Epithelial cell of proximal tubule (primary cell): Measurements from ENCODE around the gene PPFIA4. TPM values are rescaled to one million over a fixed set of nuclear protein-coding genes. Genes with fewer than 3 reads are reported as not detected.

Source experiments
- DNase-seq: peaks from one replicate; pipeline ENCODE4 v3.0.0-alpha.2; 2011; ENCODE audit warnings: low read depth
- H3K4me3 ChIP-seq: 2 replicates; pipeline ENCODE4 v1.5.1; 2011; ENCODE audit warnings: low read depth, mild to moderate bottlenecking, low read length
- total RNA-seq: library from RNA; depleted of rRNA; stranded (reverse); fragments of >200 nt; gene quantifications from 2 replicates; pipeline ENCODE4 v1.2.3, GENCODE V29; 2015
- TF ChIP-seq, protein P1 (sequence below): conservative IDR thresholded peaks from 2 replicates; pipeline ENCODE4 v1.5.1; 2012; ENCODE audit warnings: low read depth, mild to moderate bottlenecking, low read length

The PPFIA4 gene
- total RNA-seq, 1 donor from 2014 or later, result 11.6 TPM

DNA sequence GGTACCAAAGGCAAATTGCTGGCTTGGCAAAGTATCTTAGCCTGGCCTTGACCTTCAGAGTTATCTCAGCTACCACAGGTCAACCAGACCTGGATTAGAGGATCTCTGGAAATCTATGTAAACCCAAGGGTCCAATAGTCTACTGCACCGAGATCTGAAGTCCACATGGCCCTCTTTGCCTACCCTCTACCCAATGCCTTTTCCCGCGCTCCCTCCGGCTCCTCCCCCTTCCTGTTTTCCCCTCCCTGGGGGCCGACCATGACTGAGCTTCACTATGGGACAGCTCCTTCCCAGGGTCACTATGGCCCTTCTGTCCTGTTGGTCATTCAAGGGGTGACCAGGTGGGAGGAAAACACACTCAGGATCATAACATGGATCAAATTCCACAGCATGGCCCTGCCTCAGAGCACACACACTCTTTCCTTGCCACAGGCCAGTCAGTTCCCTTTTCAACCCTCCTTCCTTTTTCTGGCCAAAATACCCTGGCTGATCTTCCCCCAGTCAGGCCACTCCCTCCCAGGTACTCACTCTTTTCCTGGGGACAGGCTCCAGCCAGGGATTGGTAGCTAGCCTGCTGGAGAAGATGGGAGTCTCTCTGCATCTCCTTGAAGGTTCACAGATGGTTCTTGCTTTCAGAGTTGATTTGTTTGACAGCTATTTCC is 38.2 kb upstream of the PPFIA4 start:
- TF ChIP-seq, protein P1, sequence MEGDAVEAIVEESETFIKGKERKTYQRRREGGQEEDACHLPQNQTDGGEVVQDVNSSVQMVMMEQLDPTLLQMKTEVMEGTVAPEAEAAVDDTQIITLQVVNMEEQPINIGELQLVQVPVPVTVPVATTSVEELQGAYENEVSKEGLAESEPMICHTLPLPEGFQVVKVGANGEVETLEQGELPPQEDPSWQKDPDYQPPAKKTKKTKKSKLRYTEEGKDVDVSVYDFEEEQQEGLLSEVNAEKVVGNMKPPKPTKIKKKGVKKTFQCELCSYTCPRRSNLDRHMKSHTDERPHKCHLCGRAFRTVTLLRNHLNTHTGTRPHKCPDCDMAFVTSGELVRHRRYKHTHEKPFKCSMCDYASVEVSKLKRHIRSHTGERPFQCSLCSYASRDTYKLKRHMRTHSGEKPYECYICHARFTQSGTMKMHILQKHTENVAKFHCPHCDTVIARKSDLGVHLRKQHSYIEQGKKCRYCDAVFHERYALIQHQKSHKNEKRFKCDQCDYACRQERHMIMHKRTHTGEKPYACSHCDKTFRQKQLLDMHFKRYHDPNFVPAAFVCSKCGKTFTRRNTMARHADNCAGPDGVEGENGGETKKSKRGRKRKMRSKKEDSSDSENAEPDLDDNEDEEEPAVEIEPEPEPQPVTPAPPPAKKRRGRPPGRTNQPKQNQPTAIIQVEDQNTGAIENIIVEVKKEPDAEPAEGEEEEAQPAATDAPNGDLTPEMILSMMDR, result no peak

DNA sequence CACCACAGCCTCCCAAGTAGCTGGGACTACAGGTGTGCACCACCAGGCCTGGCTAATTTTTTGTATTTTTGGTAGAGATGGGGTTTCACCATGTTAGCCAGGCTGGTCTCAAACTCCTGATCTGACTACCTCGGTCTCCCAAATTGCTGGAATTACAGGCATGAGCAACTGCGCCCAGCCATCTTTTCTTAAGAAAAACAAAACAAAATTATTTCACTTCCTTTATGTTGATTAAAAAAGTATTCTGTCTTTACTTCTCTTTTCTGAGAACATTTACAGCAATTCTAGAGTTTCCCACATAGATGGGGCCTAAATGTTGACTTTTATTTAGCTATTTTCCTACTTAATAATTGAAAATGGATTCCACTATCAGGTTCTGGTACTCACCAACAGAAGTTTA is 36.4 kb upstream of the PPFIA4 start:
- H3K4me3 ChIP-seq, result no peak overlapping the region
- no peak for DNase-seq
- TF ChIP-seq, protein P1, result no peak

More for the DNA sequence above, 38.2 kb upstream of the PPFIA4 start:
- H3K4me3 ChIP-seq, result no peak overlapping the region
- DNase-seq, result no peak

DNA sequence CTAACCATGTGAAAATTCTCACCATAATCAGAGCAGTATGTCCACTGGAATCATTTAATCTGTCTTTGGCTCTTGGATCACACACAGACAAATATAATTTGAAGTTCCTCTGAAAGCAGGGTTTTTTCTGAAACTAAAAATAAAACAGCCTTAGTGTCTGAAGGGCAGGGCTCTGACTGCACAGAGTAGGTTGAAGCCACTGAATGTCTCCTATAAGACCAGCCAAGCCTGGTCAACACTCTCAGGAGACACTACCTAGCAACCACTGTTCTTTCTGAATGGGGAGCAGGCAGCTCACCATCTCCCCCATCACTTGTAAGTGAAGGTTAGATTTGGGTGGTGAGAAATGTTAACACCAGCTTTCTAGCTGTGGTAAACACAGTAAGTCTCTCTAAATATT is 35.2 kb upstream of the PPFIA4 start:
- no peak overlapping the region for H3K4me3 ChIP-seq
- DNase-seq, result no peak
- TF ChIP-seq, protein P1, result no peak

DNA sequence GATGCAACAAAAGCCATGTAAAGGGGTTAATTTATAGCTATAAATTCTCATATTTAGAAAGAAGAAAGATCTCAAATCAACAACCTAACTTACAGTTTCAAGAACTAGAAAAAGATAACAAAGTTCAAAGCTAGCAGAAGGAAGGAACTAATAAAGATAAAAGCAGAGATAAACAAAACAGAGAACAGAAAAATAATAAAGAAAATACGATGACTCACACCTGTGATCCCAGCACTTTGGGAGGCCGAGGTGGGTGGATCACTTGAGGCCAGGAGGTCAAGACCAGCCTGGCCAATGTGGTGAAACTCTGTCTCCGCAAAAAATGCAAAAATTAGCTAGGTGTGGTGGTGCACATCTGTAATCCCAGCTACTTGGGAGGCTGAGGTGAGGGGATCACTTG is 31.5 kb upstream of the PPFIA4 start:
- H3K4me3 ChIP-seq, result no peak overlapping the region
- TF ChIP-seq, protein P1, result no peak
- no peak for DNase-seq

DNA sequence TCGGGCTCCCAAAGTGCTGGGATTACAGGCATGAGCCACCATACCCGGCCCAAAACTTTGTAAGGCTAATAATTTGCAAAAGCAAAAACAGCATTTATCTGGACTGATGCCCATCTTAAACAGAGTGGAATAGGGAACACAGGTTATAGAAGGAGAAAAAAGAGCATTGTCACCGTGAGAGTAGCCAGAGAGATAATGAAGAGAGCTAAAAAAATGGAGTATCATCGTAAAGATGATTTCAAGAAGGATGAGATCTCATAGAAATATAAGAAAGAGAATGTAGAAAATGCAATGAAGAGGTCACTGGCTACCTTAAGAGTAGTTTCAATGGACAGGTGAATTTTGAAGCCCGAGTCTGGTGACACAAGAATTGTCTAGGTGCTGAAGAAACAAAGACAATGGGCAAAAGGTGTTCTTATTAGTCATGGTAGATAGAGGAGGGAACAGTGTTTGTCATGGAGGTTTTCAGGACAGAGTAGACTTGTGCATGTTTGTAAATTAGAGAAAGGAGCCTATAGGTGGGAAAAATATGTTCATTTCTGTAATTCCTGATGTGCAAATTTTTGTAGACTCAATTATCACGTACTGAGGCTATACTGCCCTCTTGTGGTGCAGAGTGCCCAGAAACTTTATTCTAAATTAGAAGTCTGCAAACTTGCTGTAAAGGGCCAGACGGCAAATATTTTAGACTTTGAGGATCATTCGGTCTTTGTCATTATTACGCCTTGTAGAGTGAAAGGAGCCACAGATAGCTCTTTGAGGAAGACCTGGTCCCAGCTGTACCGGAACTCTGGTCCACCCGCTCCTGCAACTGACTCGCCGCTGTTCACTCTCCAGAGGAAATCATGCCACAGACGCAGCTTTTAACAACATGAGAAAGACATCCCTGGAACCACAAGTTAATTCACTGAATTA is 27.2 kb upstream of the PPFIA4 start:
- no peak for DNase-seq
- TF ChIP-seq, protein P1, result peak; percentile 78

DNA sequence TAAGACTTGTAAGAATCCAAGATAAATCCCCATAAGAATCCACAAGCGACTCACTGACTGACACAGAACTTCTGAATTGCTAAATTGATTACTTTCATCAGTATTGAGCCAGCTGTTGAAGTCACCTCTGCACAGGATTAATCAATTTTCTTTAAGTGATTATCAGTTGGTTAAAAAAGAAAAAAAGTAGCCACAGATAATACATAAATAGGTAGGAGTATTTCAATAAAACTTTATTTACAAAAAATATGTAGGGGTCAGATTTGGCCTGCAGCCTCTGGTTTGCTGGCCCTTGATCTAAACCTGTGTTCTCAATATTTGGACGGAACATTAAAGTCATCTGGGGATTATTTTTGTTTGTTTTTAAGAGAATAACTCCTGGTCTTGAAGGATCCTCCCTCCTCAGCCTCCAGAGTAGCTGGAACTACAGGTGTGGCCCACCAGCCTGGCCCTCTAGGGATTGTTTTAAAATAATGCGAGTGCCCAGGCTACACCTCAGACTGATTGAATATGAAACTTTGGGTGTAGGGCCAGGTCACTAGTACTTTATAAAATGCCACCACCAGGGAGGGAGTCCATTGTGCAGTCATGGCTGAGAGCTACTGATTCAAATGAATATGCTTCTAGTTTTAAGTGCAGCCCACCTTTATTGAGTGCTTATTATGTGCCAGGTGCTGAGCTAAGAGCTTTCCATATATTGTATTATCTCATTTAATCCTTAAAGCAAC is 25.9 kb upstream of the PPFIA4 start:
- TF ChIP-seq, protein P1, result no peak
- H3K4me3 ChIP-seq, result no peak overlapping the region
- DNase-seq, result no peak

More for the DNA sequence above, 27.2 kb upstream of the PPFIA4 start:
- H3K4me3 ChIP-seq, result peak overlapping the region; percentile 26
